ENCODE measurements around the gene KIF20A.

DNA sequence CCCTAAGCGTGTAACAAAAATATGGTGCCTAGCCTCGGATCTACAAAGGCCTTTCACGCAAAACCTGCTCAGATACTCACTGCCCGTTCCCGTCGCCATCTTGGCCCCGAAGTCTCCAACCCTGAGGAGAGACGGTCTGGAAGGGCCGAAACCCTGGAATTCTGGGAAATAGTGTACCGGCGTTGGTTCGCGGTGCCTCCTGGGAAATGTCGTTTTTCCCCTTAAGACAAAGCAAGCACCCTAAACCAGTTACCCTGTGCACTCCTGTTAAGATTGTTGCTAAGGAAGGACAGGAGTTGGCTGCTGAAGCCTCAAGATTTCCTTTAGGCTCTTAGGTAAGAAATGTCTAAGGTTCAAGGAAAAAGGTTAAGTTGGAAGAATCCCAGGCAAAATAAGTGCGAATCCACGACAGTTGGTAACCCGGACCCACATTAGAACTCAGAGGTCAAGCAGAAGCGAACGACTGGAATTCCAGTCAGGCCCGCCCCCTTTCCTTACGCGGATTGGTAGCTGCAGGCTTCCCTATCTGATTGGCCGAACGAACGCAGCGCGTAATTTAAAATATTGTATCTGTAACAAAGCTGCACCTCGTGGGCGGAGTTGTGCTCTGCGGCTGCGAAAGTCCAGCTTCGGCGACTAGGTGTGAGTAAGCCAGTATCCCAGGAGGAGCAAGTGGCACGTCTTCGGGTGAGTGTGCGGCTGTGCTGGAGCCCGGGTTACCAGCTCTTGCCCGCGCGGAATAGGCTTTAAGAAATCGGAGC, at the start of gene KIF20A, which contains the start of gene BRD8:
- TF ChIP-seq, protein P1, sequence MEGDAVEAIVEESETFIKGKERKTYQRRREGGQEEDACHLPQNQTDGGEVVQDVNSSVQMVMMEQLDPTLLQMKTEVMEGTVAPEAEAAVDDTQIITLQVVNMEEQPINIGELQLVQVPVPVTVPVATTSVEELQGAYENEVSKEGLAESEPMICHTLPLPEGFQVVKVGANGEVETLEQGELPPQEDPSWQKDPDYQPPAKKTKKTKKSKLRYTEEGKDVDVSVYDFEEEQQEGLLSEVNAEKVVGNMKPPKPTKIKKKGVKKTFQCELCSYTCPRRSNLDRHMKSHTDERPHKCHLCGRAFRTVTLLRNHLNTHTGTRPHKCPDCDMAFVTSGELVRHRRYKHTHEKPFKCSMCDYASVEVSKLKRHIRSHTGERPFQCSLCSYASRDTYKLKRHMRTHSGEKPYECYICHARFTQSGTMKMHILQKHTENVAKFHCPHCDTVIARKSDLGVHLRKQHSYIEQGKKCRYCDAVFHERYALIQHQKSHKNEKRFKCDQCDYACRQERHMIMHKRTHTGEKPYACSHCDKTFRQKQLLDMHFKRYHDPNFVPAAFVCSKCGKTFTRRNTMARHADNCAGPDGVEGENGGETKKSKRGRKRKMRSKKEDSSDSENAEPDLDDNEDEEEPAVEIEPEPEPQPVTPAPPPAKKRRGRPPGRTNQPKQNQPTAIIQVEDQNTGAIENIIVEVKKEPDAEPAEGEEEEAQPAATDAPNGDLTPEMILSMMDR (IDR thresholded peaks at IDR 0.05; ENCODE audit: low read depth, low read length, poor library complexity, severe bottlenecking) = no peak
- no peak for TF ChIP-seq EZH2phosphoT487 (IDR thresholded peaks at IDR 0.05; ENCODE audit: borderline replicate concordance, low read length)

Data from DOHH2 (cell line).